ENCODE results near the gene PRKN.

Gene PRKN

DNA sequence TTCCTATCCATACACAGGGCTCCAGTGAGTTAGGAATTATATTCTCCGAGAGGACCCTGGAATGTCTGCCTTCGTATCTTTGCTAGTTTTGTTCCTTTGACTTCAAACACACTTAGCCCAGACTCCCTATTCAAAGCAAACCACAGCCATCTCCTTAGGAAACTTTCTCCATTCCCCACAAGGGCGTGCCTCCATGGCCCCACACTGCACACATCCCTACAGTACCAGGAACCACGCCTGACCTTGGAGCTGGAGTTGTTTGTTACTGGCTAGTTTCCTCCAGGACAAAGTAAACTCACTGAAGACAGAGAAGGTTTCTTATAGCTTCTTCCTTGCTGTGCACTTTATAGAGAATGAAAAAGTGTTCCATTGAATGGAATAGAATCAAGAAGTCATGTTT lies 1040.9 kb downstream of the PRKN start:
- Histone ChIP-seq H4K20me1 (ENCODE audit: insufficient read depth, low read length) (no peaks in the 10 kb centered on the region), H3K27me3 (replicated peaks; ENCODE audit: insufficient read depth, low read length) (no peaks in the 10 kb centered on the region), H2AFZ (ENCODE audit: low read length) (no peak overlapping the region), H3K4me2 (ENCODE audit: low read depth, low read length) (no peak overlapping the region), H3K27ac (ENCODE audit: low read length) (no peak overlapping the region), H3K9me3 (replicated peaks; ENCODE audit: insufficient read depth, low read length) (no peaks in the 10 kb centered on the region), H3K9ac (ENCODE audit: low read length) (no peak overlapping the region), H3K9me2 (replicated peaks; ENCODE audit: insufficient read depth, low read length) (no peaks in the 10 kb centered on the region), H3F3A (ENCODE audit: insufficient read depth, low read length) (no peaks in the 10 kb centered on the region), H3K36me3 (replicated peaks; ENCODE audit: insufficient read depth, low read length) (no peaks in the 10 kb centered on the region), H3K4me1 (ENCODE audit: low read length) (no peaks in the 10 kb centered on the region), H3K79me2 (ENCODE audit: low read length) (no peaks in the 10 kb centered on the region), H3K4me3 (ENCODE audit: low read length) (no peak overlapping the region)
- TF ChIP-seq CTCF (IDR thresholded peaks at IDR 0.05; ENCODE audit: low read length) (no peak), EZH2phosphoT487 (IDR thresholded peaks at IDR 0.05; ENCODE audit: low read length) (no peak), EZH2 (optimal IDR thresholded peaks at IDR 0.05; ENCODE audit: low read depth, low read length) (no peak)
- DNase-seq = no peak

DNA sequence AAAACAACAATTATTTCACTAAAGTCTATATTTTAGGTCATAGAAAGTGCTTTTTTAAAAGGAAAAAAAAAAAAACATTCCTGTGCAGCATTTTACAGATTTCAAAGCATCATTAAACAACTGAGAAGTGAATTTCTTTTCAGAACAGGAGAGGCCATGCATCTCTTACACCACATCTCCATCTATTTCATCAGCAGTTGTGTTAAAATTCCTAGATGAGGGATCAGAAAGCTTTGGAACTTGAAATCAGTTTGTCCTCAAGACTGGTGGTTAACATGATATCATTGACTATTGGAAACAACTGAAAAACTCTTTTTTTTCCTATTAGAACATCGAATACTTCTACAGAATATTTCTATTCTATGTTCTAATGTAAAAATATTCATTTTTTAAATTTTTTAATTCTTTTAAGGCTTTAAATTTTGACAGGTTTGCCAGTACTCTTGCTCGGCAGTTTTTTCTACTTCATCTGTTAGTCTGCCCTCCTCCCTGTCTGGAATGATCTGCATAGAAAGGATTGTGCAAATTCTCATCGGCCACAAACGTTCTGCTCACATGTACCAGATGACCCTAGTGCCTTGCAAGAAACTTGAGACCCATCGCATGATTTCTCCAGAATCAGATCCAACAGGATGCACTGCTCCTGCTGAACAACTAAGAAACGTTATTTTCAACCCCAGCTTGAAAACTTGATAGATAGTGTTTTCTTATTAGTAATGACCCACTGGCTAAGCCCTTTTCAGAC lies 1042.7 kb downstream of the PRKN start:
- H2AFZ ChIP-seq (ENCODE audit: low read length) = no peak overlapping the region
- no peak overlapping the region for H3K9ac ChIP-seq (ENCODE audit: low read length)
- no peaks in the 10 kb centered on the region for H3F3A ChIP-seq (ENCODE audit: insufficient read depth, low read length)
- no peaks in the 10 kb centered on the region for H3K27me3 ChIP-seq (replicated peaks; ENCODE audit: insufficient read depth, low read length)
- no peaks in the 10 kb centered on the region for H4K20me1 ChIP-seq (ENCODE audit: insufficient read depth, low read length)
- H3K36me3 ChIP-seq (replicated peaks; ENCODE audit: insufficient read depth, low read length) = no peaks in the 10 kb centered on the region
- H3K4me2 ChIP-seq (ENCODE audit: low read depth, low read length) = no peak overlapping the region
- no peaks in the 10 kb centered on the region for H3K9me2 ChIP-seq (replicated peaks; ENCODE audit: insufficient read depth, low read length)
- DNase-seq = no peak
- no peak for TF ChIP-seq EZH2phosphoT487 (IDR thresholded peaks at IDR 0.05; ENCODE audit: low read length)
- TF ChIP-seq CTCF (IDR thresholded peaks at IDR 0.05; ENCODE audit: low read length) = no peak
- TF ChIP-seq EZH2 (optimal IDR thresholded peaks at IDR 0.05; ENCODE audit: low read depth, low read length) = no peak
- no peak overlapping the region for H3K27ac ChIP-seq (ENCODE audit: low read length)
- H3K4me3 ChIP-seq (ENCODE audit: low read length) = no peak overlapping the region
- no peaks in the 10 kb centered on the region for H3K9me3 ChIP-seq (replicated peaks; ENCODE audit: insufficient read depth, low read length)
- no peaks in the 10 kb centered on the region for H3K79me2 ChIP-seq (ENCODE audit: low read length)
- H3K4me1 ChIP-seq (ENCODE audit: low read length) = no peaks in the 10 kb centered on the region

DNA sequence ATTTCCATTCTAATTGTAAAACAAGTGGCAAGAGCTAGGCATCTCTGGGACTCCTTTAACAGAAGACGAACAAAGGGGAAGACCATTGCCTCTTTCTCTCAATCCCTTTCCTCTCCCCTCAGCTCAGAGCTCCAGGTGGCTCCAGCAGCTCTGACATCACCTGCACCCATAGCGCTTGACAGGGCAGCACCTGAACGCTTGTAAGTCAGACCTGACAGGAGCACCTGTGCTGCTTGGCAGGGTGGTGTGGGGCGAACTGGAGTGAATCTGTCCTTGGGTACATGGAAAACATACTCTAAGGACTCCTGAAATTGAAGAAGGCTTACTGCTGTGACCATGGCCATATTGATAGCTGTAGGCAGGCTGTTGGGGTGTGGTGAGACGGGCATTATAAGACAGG lies 1044.2 kb downstream of the PRKN start:
- no peaks in the 10 kb centered on the region for H3K36me3 ChIP-seq (replicated peaks; ENCODE audit: insufficient read depth, low read length)
- H3K9me3 ChIP-seq (replicated peaks; ENCODE audit: insufficient read depth, low read length) = no peaks in the 10 kb centered on the region
- no peak overlapping the region for H3K9ac ChIP-seq (ENCODE audit: low read length)
- H2AFZ ChIP-seq (ENCODE audit: low read length) = no peak overlapping the region
- no peak overlapping the region for H3K27ac ChIP-seq (ENCODE audit: low read length)
- no peaks in the 10 kb centered on the region for H3K4me1 ChIP-seq (ENCODE audit: low read length)
- TF ChIP-seq EZH2 (optimal IDR thresholded peaks at IDR 0.05; ENCODE audit: low read depth, low read length) (no peak), CTCF (IDR thresholded peaks at IDR 0.05; ENCODE audit: low read length) (no peak), EZH2phosphoT487 (IDR thresholded peaks at IDR 0.05; ENCODE audit: low read length) (no peak)
- no peak overlapping the region for H3K4me2 ChIP-seq (ENCODE audit: low read depth, low read length)
- no peaks in the 10 kb centered on the region for H3F3A ChIP-seq (ENCODE audit: insufficient read depth, low read length)
- H3K27me3 ChIP-seq (replicated peaks; ENCODE audit: insufficient read depth, low read length) = no peaks in the 10 kb centered on the region
- no peaks in the 10 kb centered on the region for H3K79me2 ChIP-seq (ENCODE audit: low read length)
- H3K4me3 ChIP-seq (ENCODE audit: low read length) = no peak overlapping the region
- H3K9me2 ChIP-seq (replicated peaks; ENCODE audit: insufficient read depth, low read length) = no peaks in the 10 kb centered on the region
- no peak for DNase-seq
- no peaks in the 10 kb centered on the region for H4K20me1 ChIP-seq (ENCODE audit: insufficient read depth, low read length)
